Subcutaneous adipose tissue (tissue), 4 donors: ENCODE measurements around the gene ADORA1. TPM values are rescaled to one million over a fixed set of nuclear protein-coding genes. Genes with fewer than 3 reads are reported as not detected.

Source experiments
- CTCF ChIP-seq: fragments of 450-650 bp; IDR thresholded peaks from one replicate; pipeline ENCODE4 v1.5.1; 2016; ENCODE audit warnings: low read depth, mild to moderate bottlenecking, control low read depth, antibody characterized with exemption, moderate library complexity
- total RNA-seq, 4 donors: library from RNA; depleted of rRNA; stranded (reverse); fragments of >200 nt; gene quantifications; one replicate each; pipeline ENCODE4 v1.1.0, GENCODE V29; 2016

The ADORA1 gene
- total RNA-seq, 4 donors from 2014 or later: 0.33 to 8.3 (median 0.90) TPM

- TF ChIP-seq CTCF: no peak
These were observed 30.9 kb downstream of the ADORA1 start for GRCh38 chr1:203158423-203158822.

- TF ChIP-seq CTCF: no peak
These were observed 31.6 kb downstream of the ADORA1 start for GRCh38 chr1:203158960-203159665.

GRCh38 chr1:203159844-203160243, 32.3 kb downstream of the ADORA1 start:
- no peak for TF ChIP-seq CTCF

- TF ChIP-seq CTCF: no peak
These were observed 33.6 kb downstream of the ADORA1 start for GRCh38 chr1:203161175-203161574.

GRCh38 chr1:203161703-203162102, 34.2 kb downstream of the ADORA1 start:
- no peak for TF ChIP-seq CTCF

GRCh38 chr1:203162403-203162802, 34.9 kb downstream of the ADORA1 start:
- TF ChIP-seq CTCF: no peak

- TF ChIP-seq CTCF: no peak
These were observed 36.5 kb downstream of the ADORA1 start for GRCh38 chr1:203163891-203164635.
